ENCODE data around the gene OR52A5. TPM values are rescaled to one million over a fixed set of nuclear protein-coding genes. Genes with fewer than 3 reads are reported as not detected.

Gene OR52A5
- total RNA-seq, 8 experiments from 2014 or later, result 0.04 to 1.6 (median 0.18) TPM; not detected in 2

- in situ Hi-C loops (cut with MboI; ENCODE audit: low pct_unique_long_range_greater_than_20kb in 2 of 9, low sequenced_read_pairs in 9 of 9, unreplicated experiment in 9 of 9), result no loop called here
- ATAC-seq (replicated peaks in 6 of 8), result peak in 5 of 8 experiments; percentile 37 to 96 (median 85)
- no peaks in the 10 kb centered on the region for H3K4me1 ChIP-seq (replicated peaks in 1 of 2)
- H3K27ac ChIP-seq, result no peak overlapping the region
- WGBS, 10 experiments, result 0 to 86% (median 50%) methylated on average over 1 of the region's 1 CpG; no CpG with 5 or more reads in 7 of the 10 experiments
- no peak overlapping the region for H3K4me3 ChIP-seq
Measured at GRCh38 chr11:5137014-5137413, 1.1 kb downstream of the OR52A5 start.

- Histone ChIP-seq H3K27ac (no peak overlapping the region), H3K4me3 (no peak overlapping the region), H3K4me1 (replicated peaks in 1 of 2) (no peaks in the 10 kb centered on the region)
- ATAC-seq (replicated peaks in 6 of 8), result peak in 1 of 8 experiments; percentile 64
- in situ Hi-C loops (cut with MboI; ENCODE audit: low pct_unique_long_range_greater_than_20kb in 2 of 9, low sequenced_read_pairs in 9 of 9, unreplicated experiment in 9 of 9), result no loop called here
Measured at GRCh38 chr11:5136261-5136660, 1.9 kb downstream of the OR52A5 start.

- 31 to 96% (median 84%) methylated on average over 2 to 8 of the region's 8 CpGs for WGBS, 10 experiments
- in situ Hi-C loops (cut with MboI; ENCODE audit: low pct_unique_long_range_greater_than_20kb in 2 of 9, low sequenced_read_pairs in 9 of 9, unreplicated experiment in 9 of 9), result no loop called here
- no peak for ATAC-seq (replicated peaks in 6 of 8)
- H3K4me3 ChIP-seq, result no peak overlapping the region
- H3K4me1 ChIP-seq (replicated peaks in 1 of 2), result no peaks in the 10 kb centered on the region
- no peak overlapping the region for H3K27ac ChIP-seq
Measured at GRCh38 chr11:5131584-5132335, 6.4 kb downstream of the OR52A5 start.

GRCh38 chr11:5129457-5129877 is 8.7 kb downstream of the OR52A5 start:
- ATAC-seq (replicated peaks in 6 of 8), result peak in 6 of 8 experiments; percentile 43 to 85 (median 67)
- H3K4me1 ChIP-seq (replicated peaks in 1 of 2), result no peaks in the 10 kb centered on the region
- H3K27ac ChIP-seq, result no peak overlapping the region
- no peak overlapping the region for H3K4me3 ChIP-seq
- in situ Hi-C loops (cut with MboI; ENCODE audit: low pct_unique_long_range_greater_than_20kb in 2 of 9, low sequenced_read_pairs in 9 of 9, unreplicated experiment in 9 of 9), result no loop called here
- 0 to 93% (median 76%) methylated on average over 1 to 2 of the region's 2 CpGs for WGBS, 10 experiments

GRCh38 chr11:5124891-5125620 is 13.1 kb downstream of the OR52A5 start:
- in situ Hi-C loops (cut with MboI; ENCODE audit: low pct_unique_long_range_greater_than_20kb in 2 of 9, low sequenced_read_pairs in 9 of 9, unreplicated experiment in 9 of 9), result no loop called here
- no peak overlapping the region for H3K27ac ChIP-seq

GRCh38 chr11:5123802-5124521 is 14.2 kb downstream of the OR52A5 start:
- Histone ChIP-seq H3K4me3 (no peak overlapping the region), H3K4me1 (replicated peaks in 1 of 2) (no peaks in the 10 kb centered on the region), H3K27ac (no peak overlapping the region)
- peak; percentile 68 to 99 (median 86) for ATAC-seq (replicated peaks in 6 of 8)
- in situ Hi-C loops (cut with MboI; ENCODE audit: low pct_unique_long_range_greater_than_20kb in 2 of 9, low sequenced_read_pairs in 9 of 9, unreplicated experiment in 9 of 9), result no loop called here
- WGBS, 10 experiments, result 0 to 25% (median 3%) methylated on average over 1 to 4 of the region's 4 CpGs; no CpG with 5 or more reads in 3 of the 10 experiments

More at GRCh38 chr11:5124891-5125620, 13.1 kb downstream of the OR52A5 start:
- WGBS, 10 experiments, result 27 to 89% (median 63%) methylated on average over 1 to 4 of the region's 4 CpGs; no CpG with 5 or more reads in 1 of the 10 experiments
- no peak for ATAC-seq (replicated peaks in 6 of 8)
- Histone ChIP-seq H3K4me1 (replicated peaks in 1 of 2) (no peaks in the 10 kb centered on the region), H3K4me3 (no peak overlapping the region)

GRCh38 chr11:5118893-5119292 is 19.3 kb downstream of the OR52A5 start:
- no peak overlapping the region for H3K4me3 ChIP-seq
- 67 to 100% (median 100%) methylated on average over 1 of the region's 1 CpG; no CpG with 5 or more reads in 3 of the 10 experiments for WGBS, 10 experiments
- no peaks in the 10 kb centered on the region for H3K4me1 ChIP-seq (replicated peaks in 1 of 2)
- no peak for ATAC-seq (replicated peaks in 6 of 8)
- in situ Hi-C loops (cut with MboI; ENCODE audit: low pct_unique_long_range_greater_than_20kb in 2 of 9, low sequenced_read_pairs in 9 of 9, unreplicated experiment in 9 of 9), result no loop called here
- H3K27ac ChIP-seq, result no peak overlapping the region

GRCh38 chr11:5117588-5117987 is 20.6 kb downstream of the OR52A5 start:
- no peaks in the 10 kb centered on the region for H3K4me1 ChIP-seq (replicated peaks in 1 of 2)
- peak in 1 of 8 experiments; percentile 34 for ATAC-seq (replicated peaks in 6 of 8)

GRCh38 chr11:5115339-5115738 is 22.8 kb downstream of the OR52A5 start:
- H3K27ac ChIP-seq, result no peak overlapping the region
- in situ Hi-C loops (cut with MboI; ENCODE audit: low pct_unique_long_range_greater_than_20kb in 2 of 9, low sequenced_read_pairs in 9 of 9, unreplicated experiment in 9 of 9), result no loop called here
- no peaks in the 10 kb centered on the region for H3K4me1 ChIP-seq (replicated peaks in 1 of 2)
- WGBS, 10 experiments, result 9 to 86% (median 65%) methylated on average over 1 to 3 of the region's 3 CpGs
- no peak overlapping the region for H3K4me3 ChIP-seq
- no peak for ATAC-seq (replicated peaks in 6 of 8)

More at GRCh38 chr11:5117588-5117987, 20.6 kb downstream of the OR52A5 start:
- no peak overlapping the region for H3K27ac ChIP-seq
- in situ Hi-C loops (cut with MboI; ENCODE audit: low pct_unique_long_range_greater_than_20kb in 2 of 9, low sequenced_read_pairs in 9 of 9, unreplicated experiment in 9 of 9), result no loop called here
- H3K4me3 ChIP-seq, result no peak overlapping the region

GRCh38 chr11:5107285-5107684 is 30.9 kb downstream of the OR52A5 start:
- WGBS, 10 experiments, result 29 to 86% (median 40%) methylated on average over 1 of the region's 3 CpGs; no CpG with 5 or more reads in 7 of the 10 experiments
- in situ Hi-C loops (cut with MboI; ENCODE audit: low pct_unique_long_range_greater_than_20kb in 2 of 9, low sequenced_read_pairs in 9 of 9, unreplicated experiment in 9 of 9), result no loop called here
- no peak overlapping the region for H3K27ac ChIP-seq
- H3K4me3 ChIP-seq, result no peak overlapping the region
- H3K4me1 ChIP-seq (replicated peaks in 1 of 2), result no peaks in the 10 kb centered on the region
- peak in 1 of 8 experiments; percentile 29 for ATAC-seq (replicated peaks in 6 of 8)

GRCh38 chr11:5103066-5103465 is 35.1 kb downstream of the OR52A5 start:
- in situ Hi-C loops (cut with MboI; ENCODE audit: low pct_unique_long_range_greater_than_20kb in 2 of 9, low sequenced_read_pairs in 9 of 9, unreplicated experiment in 9 of 9), result no loop called here
- Histone ChIP-seq H3K4me1 (replicated peaks in 1 of 2) (no peaks in the 10 kb centered on the region), H3K4me3 (no peak overlapping the region), H3K27ac (no peak overlapping the region)
- no peak for ATAC-seq (replicated peaks in 6 of 8)

- Histone ChIP-seq H3K27ac (no peak overlapping the region), H3K4me3 (no peak overlapping the region), H3K4me1 (replicated peaks in 1 of 2) (no peaks in the 10 kb centered on the region)
- 29 to 91% (median 70%) methylated on average over 1 to 2 of the region's 2 CpGs; no CpG with 5 or more reads in 1 of the 10 experiments for WGBS, 10 experiments
- ATAC-seq (replicated peaks in 6 of 8), result peak in 2 of 8 experiments; percentile 40 to 65
- in situ Hi-C loops (cut with MboI; ENCODE audit: low pct_unique_long_range_greater_than_20kb in 2 of 9, low sequenced_read_pairs in 9 of 9, unreplicated experiment in 9 of 9), result no loop called here
Measured at GRCh38 chr11:5102246-5102645, 35.9 kb downstream of the OR52A5 start.

- in situ Hi-C loops (cut with MboI; ENCODE audit: low pct_unique_long_range_greater_than_20kb in 2 of 9, low sequenced_read_pairs in 9 of 9, unreplicated experiment in 9 of 9), result no loop called here
- H3K4me1 ChIP-seq (replicated peaks in 1 of 2), result no peaks in the 10 kb centered on the region
- no peak for ATAC-seq (replicated peaks in 6 of 8)
- 39 to 75% (median 61%) methylated on average over 1 to 2 of the region's 2 CpGs; no CpG with 5 or more reads in 1 of the 10 experiments for WGBS, 10 experiments
- no peak overlapping the region for H3K27ac ChIP-seq
- no peak overlapping the region for H3K4me3 ChIP-seq
Measured at GRCh38 chr11:5096011-5096410, 42.1 kb downstream of the OR52A5 start.

All from motor neuron (in vitro differentiated cells).